ENCODE results near the gene ERC1.

Gene ERC1

DNA sequence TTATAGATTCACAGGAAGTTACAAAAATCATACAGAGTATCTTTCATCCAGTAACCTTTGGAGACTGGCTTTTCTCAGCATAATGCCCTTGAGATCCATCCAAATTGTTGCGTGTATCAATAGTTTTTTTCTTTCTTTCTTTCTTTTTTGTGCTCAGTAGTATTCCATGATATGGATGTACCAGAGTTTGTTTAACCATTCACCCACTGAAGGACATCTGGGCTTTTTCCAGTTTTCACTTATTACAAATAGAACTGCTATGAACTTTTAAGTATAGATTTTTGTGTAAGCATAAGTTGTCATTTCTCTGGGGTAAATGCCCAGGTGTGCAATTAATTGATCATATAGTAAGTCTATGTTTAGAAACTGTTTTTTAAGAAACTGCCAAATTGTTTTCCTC is 524.0 kb downstream of the ERC1 start:
- DNase-seq (ENCODE audit: low read depth), result no peak

DNA sequence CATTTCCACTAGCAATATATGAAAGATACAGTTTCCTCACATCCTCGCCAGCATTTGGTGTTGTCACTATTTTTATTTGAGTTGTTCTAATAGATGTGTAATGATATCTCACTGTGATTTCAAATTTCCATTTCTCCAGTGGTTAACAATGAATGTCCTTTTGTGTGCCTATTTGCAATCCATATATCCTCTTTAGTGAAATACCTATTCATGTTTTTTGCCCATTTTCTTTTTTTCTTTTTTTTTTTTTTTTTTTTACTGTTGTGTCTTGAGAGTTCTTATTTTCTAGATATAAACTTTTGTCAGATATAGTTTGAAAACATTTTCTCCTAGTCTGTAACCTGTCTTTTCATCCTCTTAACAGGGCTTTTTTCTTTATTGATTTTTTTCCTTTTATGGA is 524.4 kb downstream of the ERC1 start:
- no peak for DNase-seq (ENCODE audit: low read depth)

DNA sequence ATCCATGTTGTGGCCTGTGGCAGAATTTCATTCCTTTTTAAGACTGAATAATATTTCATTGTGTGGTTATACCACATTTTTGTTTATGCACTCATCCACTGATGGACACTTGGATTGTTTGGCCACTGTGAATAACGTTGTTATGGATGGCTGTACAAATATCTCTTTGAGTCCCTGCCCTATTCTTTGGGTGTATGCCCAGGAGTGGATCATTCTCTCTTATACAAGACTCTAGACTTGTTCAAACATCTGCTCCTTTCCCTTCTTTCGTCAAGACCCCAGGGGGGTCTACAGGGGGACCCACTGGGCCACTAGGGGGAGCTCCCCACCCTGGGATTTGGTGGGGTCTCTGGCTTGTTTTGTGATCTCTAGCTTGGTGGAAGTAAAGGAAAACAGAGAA is 526.0 kb downstream of the ERC1 start:
- DNase-seq (ENCODE audit: low read depth), result no peak

DNA sequence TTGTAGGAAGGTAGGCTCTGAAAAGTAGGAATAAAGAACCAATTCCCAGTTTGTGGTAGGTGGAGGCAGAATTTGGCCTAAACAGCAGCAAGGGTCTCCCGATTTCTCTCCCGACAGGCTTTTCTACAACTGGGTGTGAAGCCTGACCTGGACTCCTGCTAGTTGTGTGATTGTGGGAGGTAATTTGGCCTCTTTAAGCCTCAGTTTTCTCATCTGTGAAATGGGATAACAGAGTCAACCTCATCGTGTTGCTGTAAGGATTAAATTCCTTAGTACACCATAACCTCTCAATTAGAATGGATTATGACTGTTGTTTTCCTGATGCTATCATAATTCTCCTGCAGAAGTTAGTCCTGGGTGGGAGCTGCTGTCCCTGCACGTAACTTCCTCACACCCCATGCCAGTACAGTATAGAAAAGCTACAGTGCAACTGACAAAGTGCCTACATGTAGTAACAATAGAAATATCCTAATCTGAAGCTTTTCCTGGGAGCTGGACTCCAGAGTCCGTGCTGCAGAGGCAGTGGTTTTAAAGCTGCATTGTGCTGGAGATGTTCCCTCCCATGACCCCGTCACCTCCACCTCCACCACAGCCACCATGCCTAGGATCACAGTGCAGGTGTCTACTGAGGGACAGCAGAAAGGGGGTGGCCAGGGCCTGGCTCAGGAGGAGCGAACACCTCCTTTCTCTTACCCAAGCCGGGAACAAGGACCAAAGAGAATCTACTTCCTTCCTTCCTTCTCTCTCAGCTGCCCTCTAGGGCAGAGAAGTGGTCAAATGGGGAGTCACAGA is 526.9 kb downstream of the ERC1 start:
- DNase-seq (ENCODE audit: low read depth), result no peak

DNA sequence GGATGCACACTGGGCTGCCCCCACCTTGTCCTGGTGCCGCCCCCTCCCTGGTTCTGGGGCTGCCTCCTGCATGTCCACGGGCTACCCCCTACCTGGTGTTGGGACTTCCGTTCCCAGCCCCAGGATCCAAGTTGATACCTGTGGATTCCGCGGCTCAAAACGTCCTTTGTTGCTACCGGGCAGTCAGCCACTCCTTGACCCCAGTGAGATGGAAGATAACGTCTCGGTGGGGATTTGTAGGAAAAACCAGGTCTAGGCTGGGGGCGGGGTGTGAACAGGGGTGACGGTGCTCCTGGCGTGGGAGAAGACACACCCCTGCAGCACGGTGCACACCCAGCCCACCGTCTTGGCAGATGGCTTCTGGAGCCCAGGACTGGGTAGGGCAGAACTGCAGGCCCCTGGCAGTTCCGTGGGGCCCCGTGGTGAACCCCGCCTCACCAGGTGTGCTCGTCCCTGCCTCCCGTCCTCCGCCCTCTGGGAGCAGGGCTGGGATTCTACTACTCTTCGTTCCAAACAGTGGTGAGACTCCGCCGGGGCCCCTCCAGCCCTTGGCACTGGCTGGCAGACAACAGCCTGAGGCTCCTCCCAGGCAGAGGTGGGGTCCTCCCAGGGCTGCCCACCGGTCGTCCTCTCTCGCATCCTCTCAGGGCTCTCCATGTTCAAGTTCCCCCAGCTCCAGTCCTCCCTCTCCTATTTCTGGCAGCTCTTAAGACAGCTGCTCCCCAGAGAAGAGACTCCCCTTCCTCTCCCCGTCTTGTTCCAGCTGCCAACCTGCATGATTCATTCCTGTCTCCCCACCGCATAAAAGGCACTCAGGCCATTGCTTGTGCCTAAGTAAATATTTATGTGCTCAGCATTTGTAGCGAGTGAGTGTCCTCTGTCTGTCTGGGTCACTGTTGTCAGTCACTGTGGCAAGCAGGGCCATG is 527.8 kb downstream of the ERC1 start:
- DNase-seq (ENCODE audit: low read depth), result no peak

DNA sequence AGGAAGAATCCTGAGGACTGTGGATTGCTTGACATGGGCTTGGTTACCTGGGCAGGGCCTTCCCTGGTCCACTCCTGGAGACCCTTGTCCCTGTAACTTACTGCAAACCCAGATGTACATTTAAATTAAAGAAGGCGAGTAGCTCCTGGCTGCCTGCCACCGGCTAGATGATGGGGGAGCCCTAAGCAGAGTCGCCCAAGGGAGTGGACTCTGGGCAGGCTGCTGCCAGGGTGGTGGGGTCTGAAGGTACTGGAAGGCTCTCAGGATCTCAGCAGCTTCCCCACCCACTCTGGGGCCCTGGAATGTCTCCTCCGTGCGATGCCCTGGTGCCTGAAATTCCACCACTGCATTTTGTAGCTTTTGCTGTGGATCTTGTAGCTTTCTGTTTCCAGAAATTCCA is 528.6 kb downstream of the ERC1 start:
- no peak for DNase-seq (ENCODE audit: low read depth)

DNA sequence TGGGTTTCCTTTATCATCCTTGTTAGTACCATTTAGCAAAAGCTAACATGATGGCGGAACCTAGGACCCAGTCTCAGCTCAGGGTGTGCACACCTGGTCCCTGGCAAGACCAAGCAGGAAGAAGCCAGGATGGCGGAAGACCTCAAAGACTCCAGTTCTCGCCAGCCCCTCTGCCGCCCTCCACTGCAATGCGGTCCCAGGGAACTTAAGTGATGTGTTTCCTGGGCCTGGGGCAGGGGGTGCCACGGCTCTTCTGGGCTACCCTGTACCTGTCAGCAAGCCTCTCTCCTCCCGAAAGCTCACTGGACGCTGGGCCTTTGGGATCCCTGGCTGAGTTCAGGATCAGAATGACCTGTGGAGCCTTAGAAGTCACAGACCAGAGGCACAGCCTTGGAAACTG is 532.0 kb downstream of the ERC1 start:
- DNase-seq (ENCODE audit: low read depth), result no peak

DNA sequence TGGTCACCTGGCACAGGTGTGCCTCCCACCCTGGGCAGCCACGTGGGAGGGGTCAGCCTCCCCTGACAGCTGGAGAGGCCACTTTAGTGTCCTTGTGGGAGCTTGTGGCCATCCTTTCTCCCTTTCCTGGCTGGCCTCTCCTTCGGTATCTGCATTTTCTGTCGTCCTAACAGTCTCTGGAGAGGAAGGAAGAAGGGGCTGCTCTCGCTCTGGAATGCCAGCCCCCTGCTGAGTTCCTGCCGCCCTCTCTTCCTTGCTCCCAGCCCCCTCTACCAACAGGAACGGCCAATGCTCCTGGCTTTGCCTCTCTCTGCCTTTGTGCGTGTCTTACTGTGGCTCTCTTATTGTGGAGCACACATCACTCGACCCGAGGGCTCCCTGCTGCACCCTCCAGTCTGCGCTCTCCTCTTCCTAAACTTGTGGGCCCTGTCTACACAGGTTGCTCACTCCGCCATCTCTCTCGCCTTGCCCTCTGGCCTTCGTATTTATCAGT is 532.6 kb downstream of the ERC1 start:
- no peak for DNase-seq (ENCODE audit: low read depth)

DNA sequence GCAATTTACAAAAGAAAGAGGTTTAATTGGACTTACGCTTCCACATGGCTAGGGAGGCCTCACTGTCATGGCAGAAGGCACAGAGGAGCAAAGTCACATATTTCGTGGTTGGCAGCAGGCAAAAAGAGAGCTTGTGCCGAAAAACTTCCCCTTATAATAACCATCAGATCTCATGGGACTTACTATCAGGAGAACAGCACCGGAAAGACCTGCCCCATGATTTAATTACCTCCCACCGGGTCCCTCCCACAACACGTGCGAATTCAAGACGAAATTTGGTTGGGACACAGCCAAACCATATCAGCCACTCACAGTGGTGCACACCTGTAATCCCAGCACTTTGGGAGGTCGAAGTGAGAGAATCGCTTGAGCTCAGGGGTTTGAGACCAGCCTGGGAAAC is 534.8 kb downstream of the ERC1 start:
- DNase-seq (ENCODE audit: low read depth), result no peak

DNA sequence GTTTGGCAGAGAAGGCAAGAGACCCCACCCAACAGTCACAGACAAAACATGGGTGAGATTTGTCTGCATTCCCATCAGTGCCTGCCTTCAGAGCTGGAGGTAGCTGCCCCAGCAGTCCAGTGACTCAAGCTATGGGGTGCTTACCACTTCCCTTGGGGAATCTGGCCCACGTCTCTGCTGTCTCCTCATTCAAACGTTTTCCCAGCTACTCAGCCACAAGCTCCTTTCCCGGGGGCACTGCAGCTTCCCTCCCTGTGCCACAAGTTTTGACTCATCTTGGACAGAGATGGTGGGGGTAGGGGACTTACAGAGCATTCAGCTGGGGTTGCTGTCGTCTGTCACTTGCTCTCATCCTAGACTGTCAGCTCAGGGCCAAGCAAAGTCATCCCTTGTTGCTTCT is 536.8 kb downstream of the ERC1 start:
- DNase-seq (ENCODE audit: low read depth), result no peak

DNA sequence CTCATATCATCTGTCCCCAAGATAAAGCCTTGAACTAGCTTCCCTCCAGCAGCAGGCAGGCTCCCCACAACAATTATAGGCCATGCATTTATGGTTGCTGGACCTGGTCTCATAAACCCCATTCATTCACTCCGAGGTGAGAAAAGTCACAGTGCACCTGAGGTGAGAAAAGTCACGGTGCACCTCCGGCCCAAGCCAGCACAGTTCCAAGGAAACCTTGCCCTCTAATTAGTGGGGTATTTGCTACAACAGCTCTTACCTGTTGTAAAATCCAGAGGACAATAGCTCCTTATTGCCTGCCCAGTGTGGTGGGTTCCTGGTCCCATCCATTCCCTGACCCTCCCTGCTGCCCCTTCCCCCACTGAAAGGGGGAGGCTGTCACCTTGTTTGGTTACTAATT is 537.8 kb downstream of the ERC1 start:
- DNase-seq (ENCODE audit: low read depth), result no peak

DNA sequence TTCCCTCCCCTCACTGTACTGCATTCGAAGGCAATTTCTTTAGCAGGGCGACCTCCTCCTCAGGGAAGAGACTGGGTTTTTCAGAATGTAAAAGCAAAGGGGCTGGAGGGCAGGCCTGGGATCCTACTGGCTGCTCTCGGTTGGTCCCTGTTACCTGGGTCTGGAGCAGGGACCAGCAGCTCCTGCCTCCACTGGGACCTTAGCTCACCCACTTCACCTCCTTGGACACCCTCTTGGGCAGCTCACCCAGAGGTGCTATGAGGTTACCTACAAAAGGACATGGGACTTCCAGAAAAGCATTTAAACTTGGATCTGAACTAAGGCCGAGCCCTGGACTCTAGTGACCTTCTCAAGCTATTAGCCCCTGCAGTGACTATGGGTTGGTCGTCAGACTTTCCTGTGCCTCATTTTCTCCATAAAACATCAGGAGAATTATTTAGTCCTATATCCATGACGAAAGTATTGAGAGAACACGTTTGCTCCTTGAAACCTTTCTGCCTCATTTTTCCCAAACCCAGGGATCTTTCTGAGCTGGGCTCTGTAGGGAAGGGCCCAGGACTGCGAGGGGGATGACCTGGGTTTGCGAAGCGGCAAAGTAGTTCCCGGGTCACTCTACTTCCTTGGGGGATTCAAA is 538.3 kb downstream of the ERC1 start:
- DNase-seq (ENCODE audit: low read depth), result no peak

DNA sequence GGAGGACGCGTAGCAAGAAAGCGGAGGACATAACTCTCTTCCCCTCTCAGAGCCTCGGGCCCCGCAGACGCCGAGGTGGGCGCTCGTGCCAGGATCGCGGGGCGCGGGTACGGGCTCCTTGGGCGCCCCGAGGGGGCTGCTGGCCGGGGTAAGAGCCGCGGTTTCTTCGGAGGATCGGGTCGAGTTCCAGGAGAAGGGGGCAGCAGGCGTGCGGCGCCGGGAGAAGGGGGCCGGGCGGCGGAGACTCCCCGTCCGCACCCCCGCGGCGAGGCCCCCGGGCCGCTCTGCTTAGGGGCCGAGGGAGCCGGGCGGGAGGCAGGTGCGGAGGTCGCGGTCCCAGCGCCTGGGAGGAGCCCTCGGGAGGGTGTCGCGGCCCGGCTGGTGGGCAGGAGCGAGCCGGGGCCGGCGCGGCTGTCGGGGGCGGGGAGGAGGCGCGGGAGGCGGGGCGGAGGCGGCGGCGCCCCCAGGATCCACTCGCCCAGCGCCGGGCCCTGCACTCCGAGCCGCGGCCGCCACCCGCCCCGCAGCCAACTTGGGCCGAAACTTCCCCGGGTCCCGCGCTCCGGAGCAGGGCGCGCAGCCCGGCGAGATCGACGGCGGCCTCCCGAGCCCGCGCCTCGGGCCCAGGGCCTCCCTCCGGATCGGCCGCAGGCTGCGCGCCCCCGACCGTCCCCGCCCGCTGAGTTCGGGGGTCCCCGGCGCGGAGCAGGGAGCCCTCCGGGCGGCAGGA is 539.0 kb downstream of the ERC1 start:
- DNase-seq (ENCODE audit: low read depth), result no peak

DNA sequence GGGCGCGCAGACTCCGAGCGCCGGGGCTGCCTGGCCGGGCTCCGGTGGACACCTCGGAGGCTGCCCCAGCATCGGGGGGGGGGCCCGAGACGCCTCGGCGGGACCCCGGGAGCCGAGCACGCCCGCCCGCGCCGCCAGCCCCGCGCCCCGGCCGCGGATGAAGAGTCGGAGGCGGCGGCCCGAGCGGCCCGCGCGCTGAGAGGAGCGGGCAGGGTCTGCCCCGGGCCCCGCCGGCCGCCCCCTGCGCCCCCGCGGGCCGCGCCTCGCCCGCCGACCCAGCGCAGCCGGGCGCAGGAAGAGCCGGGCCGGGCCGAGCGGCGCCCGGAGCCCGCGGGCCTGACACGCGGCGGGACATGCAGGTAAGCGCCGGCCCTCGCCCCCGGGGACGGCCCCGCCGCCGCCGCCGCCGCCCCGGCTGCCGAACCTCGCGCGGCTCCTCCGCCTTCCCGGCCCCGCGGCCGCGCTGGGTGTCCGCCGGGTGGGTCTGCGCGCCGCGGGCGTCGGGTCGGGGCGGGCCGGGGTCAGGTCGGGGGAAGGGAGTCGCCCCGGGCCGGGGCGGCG is 539.6 kb downstream of the ERC1 start:
- no peak for DNase-seq (ENCODE audit: low read depth)

DNA sequence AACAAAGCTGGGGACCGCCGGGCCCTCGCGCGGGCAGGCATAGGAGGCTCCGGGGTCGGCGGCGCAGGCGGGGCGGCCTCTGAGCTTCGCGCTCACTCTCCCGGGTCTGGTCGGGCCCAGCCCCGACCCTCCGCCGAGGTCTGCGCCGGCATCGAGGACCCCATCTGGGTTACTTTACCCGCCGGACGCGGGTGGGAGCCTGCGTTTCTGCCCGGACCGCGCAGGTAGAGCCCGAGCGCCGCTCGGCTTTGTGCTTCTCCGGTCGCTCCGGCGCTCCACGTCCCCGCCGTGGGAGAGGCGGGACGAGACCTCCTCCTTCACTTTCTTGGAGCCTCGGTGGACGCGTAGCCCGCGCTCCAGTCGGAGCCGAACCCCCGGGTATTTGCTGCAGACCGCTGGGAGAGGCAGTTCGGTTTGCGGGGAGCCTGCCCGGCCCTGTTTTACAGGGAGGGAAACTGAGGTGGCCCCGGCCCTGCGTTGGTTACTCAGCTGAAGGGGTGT is 540.2 kb downstream of the ERC1 start:
- no peak for DNase-seq (ENCODE audit: low read depth)

DNA sequence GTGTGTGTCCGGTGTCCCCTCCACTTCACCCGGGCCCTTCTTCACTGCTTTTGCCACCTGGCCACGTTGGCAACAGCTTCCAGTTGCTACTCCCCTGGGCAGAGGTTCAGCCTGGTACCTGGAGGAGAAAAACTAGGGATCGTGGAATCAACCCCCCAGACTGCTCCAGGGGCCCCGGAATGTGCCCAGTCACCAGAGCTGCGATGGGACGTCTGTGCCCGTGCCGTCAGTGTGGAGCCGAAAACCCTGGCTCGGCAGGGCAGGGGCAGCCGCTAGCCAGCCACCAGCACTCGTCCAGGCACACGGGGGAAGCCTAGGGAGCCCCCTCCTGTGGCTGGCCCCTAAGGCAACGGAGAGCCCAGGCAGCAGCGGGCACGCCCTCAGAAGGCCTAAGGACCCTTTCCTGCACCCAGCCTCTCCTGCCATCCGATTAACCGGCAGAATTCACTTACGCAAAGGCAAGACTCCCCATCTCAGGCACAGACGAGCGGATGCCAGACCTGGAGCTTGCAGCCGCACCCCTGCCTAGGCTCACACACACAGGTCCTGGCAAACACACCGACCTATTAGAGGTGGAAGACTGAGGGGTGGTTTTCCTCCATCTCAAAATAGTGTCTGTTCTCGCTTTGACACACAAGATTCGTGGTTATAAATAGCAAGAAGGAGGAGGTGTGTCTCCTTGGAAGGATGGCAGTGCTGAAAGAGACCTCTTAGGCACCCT is 540.8 kb downstream of the ERC1 start:
- no peak for DNase-seq (ENCODE audit: low read depth)

DNA sequence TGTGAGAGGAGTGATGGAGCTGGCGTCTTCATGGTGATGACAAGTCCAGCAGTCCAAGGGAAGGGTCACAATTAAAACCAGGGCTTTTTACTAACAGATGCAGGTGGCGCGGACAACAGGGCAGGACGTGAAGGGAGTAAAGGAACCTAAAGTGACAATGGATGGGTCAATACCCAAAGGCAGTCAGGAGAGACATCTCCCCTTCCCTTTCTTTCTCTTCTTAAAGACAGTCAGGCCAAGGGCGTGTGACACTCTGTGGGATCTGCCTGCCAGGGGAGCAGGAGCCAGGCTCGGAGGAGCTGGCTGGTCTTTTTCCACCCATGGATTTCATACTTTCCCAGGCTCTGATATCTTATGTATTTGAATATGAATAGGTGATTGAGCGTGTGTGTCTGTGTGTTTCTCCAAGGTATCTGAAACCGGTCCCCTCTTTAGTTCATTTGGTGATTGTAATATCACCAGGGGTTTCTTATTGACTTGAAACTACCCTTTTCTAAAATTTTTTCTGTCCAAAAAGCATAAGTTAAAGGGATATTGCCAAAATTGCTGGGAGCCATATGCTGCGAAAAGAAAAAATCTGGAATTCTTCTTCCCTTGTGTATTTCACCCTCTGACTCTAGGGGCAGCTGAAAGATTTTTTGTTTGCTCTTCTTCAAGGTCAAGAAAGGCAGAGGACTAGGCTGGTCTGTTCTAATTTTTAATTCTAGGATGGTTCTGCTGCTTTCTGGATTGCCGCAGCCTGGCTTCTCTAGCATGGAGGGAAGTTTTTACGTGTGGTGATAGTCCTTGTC is 541.5 kb downstream of the ERC1 start:
- DNase-seq (ENCODE audit: low read depth), result no peak

DNA sequence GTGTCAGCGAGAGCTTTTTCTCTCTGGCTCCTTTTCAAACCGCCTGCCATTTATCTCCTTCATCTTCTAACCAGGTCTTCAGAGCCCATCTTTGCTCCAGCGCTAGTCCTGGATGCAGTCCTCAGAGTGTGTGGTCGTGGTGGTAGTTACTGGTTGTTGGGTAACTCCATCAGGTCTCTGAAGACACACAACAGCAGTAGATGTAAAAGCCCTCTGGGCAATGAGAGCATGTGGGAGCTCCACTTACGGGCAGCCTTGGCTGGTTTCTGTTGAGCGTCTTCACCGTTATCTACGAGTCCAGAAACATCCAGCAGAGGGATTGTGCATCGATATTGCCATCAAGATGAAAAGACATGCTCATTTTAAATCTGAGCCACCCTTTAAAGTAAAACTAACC is 542.2 kb downstream of the ERC1 start:
- DNase-seq (ENCODE audit: low read depth), result no peak

DNA sequence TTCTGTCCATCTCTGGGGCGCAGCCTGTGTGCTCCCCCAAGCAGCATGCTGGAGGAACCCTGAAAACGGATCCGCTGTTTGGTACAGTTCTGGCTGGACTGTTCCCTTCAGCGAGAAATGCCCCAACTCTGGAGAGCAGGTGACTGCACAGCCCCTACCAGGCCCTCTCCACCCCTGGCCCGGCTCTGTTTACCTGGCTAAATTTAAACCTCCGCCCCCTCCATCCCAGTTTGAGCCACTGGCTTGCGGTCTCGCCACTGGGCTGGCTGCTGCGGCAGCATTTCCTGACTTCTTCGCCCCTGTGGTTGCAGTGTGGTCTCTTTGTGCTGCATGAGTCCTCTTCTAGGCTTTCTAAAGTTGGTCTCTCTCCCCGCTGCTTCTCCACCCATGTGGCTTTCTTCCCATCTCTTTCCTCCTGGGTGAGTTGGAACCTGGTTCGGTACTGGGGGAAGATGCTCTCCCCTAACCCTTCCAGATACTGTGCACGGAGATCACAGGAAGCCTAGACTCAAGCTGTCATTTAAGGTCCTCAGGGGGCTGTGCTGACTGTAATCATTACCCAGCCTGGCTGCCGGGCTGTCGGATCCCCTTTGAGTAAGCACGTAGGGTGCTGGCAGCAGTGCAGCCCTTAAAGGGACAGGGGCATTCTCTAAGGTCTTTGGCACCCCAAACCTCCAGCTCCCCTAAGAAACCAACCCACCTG is 542.7 kb downstream of the ERC1 start:
- no peak for DNase-seq (ENCODE audit: low read depth)

Data from activated T-helper 9 cell treated with anti-CD3 and anti-CD28 coated beads, Interleukin-2, amount 50 U/mL, for 16 hours (primary cell).